GM06990 (cell line): ENCODE data around the gene APP.
"Not testable (repeated sequence)": the region's sequence is repeated elsewhere in the genome, so short reads cannot be mapped to it uniquely, and the experiment has no call there.

Experiments used
- DNase-seq: peaks from one replicate; pipeline ENCODE4 v3.0.0-alpha.2; 2011; ENCODE audit not compliant: insufficient read length; ENCODE audit errors: extremely low read depth
- H3K27me3 ChIP-seq: replicated peaks from 2 replicates; pipeline ENCODE4 v1.6.0; 2011; ENCODE audit warnings: low read length; ENCODE audit not compliant: control insufficient read depth, insufficient read depth
- H3K36me3 ChIP-seq: 2 replicates; pipeline ENCODE4 v1.5.1; 2011; ENCODE audit warnings: low read length; ENCODE audit not compliant: control insufficient read depth, insufficient read depth
- H3K4me3 ChIP-seq: replicated peaks from 2 replicates; pipeline ENCODE4 v1.5.1; 2011; ENCODE audit warnings: low read depth, mild to moderate bottlenecking, control low read depth, low read length
- CTCF ChIP-seq: IDR thresholded peaks from 2 replicates; pipeline ENCODE4 v1.5.1; 2011; ENCODE audit warnings: low read length, control low read depth, mild to moderate bottlenecking, inconsistent platforms; ENCODE audit not compliant: insufficient read depth, poor library complexity, severe bottlenecking

The APP gene

GRCh38 chr21:26131554-26131953 is 39.0 kb downstream of the APP start:
- no peaks in the 10 kb centered on the region for H3K27me3 ChIP-seq
- no peak for DNase-seq

GRCh38 chr21:26131053-26131452 is 39.5 kb downstream of the APP start:
- H3K4me3 ChIP-seq, DNase-seq, H3K36me3 ChIP-seq: not testable (repeated sequence)

More at GRCh38 chr21:26131554-26131953, 39.0 kb downstream of the APP start:
- Histone ChIP-seq H3K36me3 (no peaks in the 10 kb centered on the region), H3K4me3 (no peak overlapping the region)
- no peak for TF ChIP-seq CTCF

GRCh38 chr21:26130249-26130881 is 40.2 kb downstream of the APP start:
- no peak for TF ChIP-seq CTCF
- no peaks in the 10 kb centered on the region for H3K36me3 ChIP-seq
- H3K27me3 ChIP-seq = no peaks in the 10 kb centered on the region
- H3K4me3 ChIP-seq = no peak overlapping the region
- DNase-seq = no peak

More at GRCh38 chr21:26131053-26131452, 39.5 kb downstream of the APP start:
- H3K27me3 ChIP-seq = not testable (repeated sequence)

- no peak for TF ChIP-seq CTCF
- no peaks in the 10 kb centered on the region for H3K36me3 ChIP-seq
- no peak for DNase-seq
- H3K27me3 ChIP-seq = no peaks in the 10 kb centered on the region
- H3K4me3 ChIP-seq = no peak overlapping the region
These were observed 42.7 kb downstream of the APP start for GRCh38 chr21:26127918-26128317.

DNA sequence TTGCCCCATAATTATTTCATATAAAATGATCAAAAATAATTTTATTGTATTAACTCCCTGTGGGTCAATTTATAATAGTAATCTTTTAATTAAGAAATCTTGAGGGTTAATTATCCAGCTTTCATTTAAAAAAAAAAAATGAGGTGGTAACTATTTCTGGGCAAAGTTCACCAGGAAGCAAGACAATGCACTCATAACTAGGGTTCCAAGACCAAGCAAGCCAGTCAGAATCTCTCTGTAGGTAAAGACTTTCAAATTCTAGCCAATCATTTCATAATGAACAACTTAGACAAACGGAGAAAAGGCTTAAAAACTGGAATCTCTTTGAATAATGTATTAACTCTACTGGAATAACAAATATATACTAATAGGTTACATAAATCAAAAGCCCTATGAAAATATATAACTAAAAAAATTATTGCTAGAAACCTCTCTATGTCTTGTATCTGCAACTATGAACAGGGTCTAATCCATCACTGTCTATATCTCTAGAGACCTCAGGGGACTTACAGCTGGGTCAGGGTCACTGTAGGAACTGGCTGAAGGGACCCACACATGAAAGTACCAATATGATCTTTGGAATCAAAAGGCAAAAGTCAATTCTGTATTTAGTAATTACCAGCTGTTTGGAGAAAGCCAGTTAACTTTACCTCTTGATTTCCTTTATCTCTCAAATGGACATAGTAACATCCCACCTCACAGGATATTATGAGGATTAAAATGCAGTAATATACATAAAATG is 43.3 kb downstream of the APP start:
- no peak overlapping the region for H3K4me3 ChIP-seq
- no peak for TF ChIP-seq CTCF
- DNase-seq = no peak

DNA sequence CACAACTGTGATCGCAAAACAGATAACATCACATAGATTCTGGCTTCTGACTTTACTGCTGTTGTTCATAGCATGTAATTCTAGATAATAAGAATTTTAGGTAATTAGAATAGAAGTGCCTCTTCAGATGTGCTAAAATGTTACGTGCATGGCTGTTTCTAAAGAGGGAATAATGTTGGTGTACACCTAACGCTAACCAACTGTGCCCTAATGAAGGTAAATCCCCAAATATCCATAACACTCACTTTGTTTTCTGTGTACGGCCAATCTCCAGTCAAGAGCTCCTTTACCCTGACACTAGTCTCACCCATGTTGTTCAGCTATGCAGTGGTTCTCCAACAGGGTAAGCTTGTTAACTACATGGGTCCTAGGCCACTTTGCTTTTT is 44.4 kb downstream of the APP start:
- Histone ChIP-seq H3K27me3 (no peaks in the 10 kb centered on the region), H3K4me3 (no peak overlapping the region), H3K36me3 (no peaks in the 10 kb centered on the region)
- no peak for DNase-seq
- no peak for TF ChIP-seq CTCF

More for the DNA sequence above, 43.3 kb downstream of the APP start:
- H3K36me3 ChIP-seq = no peaks in the 10 kb centered on the region
- no peaks in the 10 kb centered on the region for H3K27me3 ChIP-seq
